HG02678 (cell line): ENCODE data around the gene KDM4C.
"Not testable (repeated sequence)": the region's sequence is repeated elsewhere in the genome, so short reads cannot be mapped to it uniquely, and the experiment has no call there.

ENCODE experiments used
- ATAC-seq: cut with Tn5 transposase; IDR thresholded peaks from one replicate; pipeline ENCODE4 v1.9.1; 2021; ENCODE audit warnings: mild to moderate bottlenecking, moderate library complexity; ENCODE audit not compliant: unreplicated experiment

The KDM4C gene

DNA sequence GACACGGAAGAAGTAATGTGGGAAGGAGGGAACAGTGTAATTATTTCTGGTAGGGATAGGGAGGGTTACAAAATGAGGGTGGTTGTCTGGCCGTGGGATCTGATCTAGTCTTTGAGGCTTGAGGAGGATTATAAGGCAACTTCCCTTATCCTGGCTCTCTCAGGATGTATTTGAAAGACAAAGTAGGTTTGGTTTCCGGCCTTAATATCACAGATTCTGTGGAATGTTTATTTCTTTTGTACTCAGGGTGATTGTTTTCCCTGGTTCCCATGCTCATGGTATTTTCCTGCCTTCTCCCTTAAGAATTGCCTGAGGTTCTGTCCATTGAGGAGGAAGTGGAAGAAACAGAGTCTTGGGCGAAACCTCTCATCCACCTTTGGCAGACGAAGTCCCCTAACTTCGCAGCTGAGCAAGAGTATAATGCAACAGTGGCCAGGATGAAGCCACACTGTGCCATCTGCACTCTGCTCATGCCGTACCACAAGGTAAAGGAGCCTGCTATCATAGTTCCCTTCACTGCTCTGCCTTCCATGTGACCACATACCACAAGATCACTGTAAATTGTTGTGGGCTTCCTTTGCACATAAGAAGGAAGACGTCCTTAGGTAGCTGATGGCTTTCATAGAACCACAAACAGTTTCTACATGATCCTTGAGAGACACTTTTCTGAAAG lies 253.8 kb downstream of the KDM4C start:
- ATAC-seq: no peak

DNA sequence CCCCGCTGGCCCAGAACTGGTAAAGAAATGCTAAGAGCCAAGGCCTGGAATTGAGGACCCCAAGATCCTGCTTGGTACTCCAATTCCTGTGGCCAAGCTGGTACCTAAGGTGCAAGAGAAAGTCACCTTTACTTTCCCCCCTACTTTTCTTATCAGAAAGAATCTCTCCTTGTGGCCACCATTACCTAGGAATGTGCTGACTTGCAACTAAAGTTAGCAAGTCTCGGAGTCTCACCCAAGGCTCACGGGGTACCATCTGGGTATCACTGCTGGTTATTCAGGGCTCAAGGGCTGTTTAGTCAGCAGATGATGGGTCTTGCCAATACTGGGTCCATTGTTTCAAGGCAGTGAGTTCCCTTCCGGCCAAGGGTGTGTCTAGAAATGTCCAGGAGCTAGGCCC lies 270.2 kb downstream of the KDM4C start:
- no peak for ATAC-seq

DNA sequence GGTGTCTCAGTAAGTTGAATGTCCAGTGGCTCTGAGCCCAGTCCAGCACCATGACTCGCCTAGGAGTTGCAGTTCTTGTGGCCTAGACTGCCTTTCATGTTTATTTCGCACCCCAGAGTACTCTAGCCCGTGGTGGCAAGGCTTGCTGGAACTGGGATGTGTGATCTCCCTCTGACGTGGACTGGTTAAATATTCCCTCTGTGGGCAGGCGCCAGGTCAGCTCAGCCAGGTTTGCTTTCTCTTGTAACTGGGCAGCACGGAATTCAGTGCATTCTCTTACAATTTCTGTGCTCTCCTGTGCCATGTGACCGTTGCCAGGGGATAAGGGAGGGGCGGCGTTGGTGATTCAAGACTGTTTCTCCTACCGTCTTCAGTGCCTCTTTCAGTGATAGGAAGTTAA lies 270.8 kb downstream of the KDM4C start:
- no peak for ATAC-seq

DNA sequence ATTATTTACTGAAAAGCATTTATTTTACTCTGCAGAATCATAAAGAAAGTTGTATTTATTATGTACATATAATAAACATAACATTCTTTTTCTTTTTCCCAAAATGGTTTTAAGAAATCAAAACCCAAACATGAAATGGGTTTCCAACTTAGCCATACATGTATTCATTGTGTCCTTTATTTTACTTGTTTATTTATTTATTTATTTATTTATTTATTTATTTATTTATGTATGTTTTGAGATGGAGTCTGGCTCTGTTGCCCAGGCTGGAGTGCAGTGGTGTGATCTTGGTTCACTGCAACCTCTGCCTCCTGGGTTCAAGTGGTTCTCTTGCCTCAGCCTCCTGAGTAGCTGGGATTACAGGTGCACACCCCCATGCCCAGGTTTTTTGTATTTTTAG lies 273.2 kb downstream of the KDM4C start:
- ATAC-seq: not testable (repeated sequence)

DNA sequence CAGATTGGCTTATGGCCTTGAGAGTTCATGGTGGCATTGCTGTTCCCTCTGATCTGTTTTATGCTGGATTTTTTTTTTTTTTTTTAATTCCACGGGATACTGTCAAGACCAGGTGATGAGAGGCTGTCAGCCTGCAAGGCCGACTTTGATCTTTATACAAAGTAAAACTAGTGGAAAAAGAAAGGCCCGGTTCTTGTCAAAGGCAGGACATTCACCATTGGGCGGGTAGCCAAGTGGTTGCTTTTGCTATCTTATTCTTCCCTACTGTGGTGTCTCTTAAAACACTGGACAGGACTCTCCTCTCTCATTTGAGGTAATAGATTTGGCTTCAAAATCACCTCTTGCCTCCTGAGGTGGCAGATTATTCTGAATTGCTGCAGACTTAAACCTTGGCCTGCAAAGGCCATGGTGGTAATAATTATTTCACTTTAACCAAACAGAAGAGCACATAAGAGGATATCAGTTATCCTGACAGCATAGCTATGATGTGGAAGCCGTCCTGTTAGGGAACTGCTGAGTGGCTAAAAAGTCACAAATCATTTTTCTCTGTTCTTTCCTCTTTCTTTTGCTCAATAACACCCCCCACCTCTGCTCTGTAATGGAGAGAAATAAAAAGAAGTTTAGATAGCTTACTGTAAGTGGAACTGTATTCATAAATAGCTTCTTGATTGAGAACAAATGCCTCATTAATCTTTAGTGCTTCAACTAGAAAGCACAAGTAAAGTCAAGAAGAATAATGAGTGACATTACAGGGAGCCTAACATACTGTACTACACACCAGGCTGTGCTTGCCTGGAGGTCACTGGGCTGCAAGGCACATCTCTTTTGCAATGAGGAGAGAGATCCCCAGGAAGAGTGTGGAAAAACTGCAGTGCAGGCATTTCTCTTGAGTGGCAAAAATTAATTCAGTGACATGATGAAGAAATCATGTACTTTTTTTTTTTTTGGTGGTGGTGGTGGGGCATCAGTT lies 275.6 kb downstream of the KDM4C start:
- no peak for ATAC-seq

DNA sequence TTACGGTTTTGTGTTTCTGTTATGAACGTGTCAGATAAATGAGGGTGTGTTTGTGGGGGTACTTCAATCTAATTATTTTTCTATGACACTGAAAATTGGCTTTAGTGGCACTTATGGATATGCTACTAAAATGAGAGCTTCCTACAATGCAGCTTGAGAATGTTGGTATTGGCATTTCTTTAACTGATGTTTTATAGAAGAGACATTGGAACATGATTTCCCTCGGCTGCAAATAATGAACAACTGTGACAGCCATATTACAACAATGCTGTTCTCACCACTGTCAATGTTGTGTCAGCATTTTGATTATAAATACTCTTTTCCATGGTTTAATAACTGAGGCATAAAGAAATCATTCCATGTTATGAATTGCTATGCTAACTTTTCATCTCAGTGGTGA lies 279.4 kb downstream of the KDM4C start:
- ATAC-seq: no peak

DNA sequence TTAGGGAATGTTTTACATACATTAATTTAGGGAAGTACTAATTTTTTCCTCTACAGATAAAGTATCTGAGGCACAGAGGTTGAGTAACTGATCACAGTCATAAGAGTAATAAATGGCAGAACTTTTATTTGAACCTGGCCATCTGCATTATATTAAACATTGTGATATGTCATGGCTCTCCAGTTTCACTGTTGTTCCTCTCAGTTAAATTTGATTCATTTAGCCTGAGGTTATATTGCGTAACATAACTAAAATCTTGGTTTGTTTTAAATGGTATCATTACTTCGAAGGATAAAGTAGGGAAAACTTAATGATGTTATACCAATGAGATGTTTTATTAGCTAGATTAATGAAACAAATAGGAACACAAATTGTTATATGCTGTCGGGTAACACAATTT lies 284.4 kb downstream of the KDM4C start:
- ATAC-seq: no peak

DNA sequence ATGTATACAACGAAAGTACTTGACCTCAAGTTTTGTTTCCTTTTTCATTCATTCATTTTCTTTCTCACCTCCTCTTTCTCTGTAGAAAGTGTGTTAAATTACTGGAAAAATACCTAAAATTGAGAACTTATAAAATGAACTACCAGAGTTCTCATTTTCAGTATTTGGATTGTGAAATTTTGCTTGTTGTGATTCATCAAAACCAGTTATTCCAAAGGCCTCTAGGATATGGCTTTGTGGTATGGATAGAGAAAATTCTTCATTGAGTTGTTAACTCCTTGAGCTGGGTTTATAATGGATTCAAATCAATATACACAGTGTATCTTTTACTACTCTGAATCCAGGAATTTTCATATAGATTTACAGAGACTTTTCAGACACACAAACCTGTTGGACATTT lies 287.6 kb downstream of the KDM4C start:
- ATAC-seq: no peak

DNA sequence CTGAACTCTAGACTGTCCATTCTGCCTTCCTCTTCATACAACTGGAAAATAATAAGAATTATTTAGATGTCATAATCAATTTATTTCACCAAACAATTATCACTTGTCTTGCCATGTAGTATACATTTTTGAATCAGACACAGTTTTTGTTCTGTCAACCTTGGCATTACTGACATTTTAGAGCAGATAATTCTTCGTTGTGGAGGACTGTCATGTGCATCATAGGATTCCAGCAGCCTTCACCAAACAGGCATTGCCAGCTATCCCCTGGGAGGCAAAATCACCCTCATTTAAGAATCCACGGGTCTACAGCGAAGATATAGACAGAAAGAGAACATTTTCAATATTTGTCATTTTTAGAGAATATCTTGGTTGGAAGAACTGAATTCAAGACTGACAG lies 293.9 kb downstream of the KDM4C start:
- ATAC-seq: no peak

DNA sequence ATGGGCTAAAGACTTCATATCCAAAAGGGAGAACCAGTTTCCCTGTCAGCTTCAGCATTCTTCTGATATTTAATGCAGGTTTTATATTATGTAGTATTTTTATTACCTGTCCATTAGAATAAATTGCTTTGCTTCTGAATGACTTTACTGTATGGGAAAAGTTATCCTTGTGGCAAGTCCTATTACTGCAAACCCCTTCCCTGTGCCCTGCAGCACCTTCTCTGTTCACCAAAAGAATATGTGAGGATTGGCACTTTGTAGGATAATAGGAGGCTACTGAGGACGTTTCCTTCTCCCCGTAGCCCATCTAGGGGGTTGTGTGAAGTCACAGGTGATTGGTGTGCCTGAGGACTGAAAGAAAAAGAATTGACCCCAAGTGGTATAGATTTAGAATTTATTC lies 296.1 kb downstream of the KDM4C start:
- ATAC-seq: no peak

DNA sequence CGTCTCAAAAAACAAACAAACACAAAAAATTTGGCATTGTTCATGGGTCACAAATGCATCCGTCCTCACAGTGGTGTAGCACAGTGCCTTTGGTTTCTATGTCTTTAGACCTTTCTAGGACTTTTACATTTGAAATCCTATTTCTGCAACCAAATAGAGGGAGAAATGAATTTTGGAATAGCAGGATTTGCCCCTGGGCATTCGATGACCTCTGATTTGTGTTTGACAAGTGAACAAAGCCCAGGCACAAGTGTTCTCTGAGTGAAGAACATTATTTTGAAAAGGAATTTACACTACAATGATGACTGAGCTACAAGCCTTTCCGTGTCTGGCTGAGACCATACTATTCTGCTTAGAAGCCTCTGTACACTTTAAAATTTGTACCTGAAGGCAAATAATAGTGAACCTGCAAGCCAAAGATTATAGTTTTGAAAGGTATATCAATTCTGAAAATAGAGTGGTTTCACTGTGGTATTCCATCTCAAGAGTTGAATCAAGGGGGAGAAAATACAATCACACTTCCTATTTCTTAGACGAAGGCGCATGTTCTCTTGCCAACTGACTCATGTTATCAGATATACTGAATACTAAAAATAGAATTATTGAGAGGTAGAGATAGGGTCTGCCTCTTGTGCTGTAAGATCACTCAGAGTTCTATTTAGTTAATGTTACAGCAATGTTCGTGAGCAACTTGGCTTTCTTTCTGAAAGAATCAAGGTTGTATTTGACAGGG lies 297.6 kb downstream of the KDM4C start:
- ATAC-seq: peak; percentile 60

DNA sequence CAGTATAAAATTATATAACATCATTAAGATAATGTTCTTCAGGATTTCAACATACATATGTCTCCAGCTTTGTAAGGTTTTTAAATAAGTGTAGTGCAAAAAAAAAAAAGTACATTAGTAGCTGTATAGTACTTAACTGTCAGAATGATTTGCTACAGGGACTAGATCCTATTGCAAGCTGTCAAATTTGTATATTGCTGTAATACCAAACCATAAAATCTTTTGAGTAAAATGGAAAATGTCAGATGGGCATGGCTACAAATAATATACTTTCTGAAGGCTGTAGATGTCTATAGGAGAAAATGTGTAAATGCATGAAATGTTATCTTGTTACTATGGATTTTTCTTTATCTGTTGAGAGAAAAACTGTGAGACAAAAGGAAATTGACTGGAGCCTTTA lies 298.5 kb downstream of the KDM4C start:
- ATAC-seq: no peak

DNA sequence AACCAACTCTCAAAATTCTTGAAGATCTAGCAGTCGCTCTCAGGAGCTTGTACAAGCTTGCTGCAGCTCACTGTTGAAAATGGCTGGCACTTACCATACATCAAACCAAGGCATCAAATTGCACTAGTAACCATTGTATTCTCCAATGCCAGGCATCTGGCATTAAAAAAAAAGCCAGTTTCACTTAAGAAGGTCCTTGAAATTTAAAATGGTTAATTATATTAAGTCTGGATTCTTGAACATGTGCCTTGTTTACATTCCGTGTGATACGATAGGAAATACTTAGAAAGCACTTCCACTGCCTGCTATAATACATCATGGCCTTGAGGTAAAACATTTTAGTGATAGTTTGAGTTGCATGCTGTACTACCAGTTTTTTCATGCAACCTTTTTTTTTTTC lies 300.7 kb downstream of the KDM4C start:
- no peak for ATAC-seq

DNA sequence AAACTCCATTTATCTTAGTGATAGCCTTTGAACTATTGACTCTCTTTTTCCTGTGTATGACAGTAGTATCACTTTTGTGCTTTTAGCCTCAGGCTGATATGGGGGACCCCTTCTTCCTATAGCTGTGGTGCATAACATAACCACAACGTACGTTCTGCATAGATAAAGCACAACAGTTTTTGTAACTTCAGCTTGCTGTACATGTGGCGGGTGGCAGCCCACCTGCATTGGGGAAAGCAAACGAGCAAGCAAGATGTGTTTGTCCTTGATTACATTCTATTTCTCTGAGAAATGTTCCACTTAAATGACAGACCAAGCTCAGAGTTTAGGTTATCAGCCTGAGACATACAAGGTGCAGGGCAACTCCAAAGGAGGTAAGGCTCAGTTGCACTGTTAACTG lies 309.4 kb downstream of the KDM4C start:
- no peak for ATAC-seq

DNA sequence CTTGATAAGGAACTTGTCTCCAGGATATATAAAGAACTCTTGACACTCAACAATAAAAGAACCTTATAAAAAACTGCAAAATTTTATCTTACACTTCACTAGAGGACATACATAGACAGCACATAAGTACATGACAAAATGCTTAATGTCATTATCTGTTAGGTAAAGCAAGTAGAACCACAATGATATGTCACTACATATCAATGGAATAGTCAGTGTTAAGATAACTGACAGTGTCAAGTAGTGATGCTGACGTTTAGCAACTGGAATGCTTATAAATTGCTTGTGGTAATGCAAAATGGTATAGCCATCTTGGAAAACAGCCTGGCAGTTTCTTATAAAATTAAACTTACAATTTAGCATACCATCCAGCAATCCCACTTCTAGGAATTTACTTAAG lies 314.1 kb downstream of the KDM4C start:
- ATAC-seq: no peak

DNA sequence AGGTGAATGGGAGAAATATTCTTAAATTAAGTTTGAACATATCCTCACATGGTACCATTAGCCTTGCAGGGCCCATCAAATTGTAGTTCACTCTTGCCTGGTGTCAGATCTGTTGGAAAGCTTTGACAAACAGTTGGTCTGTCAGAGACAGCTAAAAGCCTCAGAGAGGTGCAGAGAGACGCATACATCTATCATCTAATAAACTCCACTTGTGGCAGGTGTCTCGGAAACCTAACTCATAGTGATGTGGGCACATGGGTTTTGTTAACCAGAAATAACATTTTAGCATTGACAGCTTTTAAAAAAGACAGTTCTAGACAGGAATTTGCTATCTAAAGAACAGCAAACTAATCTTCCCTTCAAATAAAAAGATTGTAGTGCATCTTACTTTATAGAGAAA lies 315.9 kb downstream of the KDM4C start:
- ATAC-seq: no peak

DNA sequence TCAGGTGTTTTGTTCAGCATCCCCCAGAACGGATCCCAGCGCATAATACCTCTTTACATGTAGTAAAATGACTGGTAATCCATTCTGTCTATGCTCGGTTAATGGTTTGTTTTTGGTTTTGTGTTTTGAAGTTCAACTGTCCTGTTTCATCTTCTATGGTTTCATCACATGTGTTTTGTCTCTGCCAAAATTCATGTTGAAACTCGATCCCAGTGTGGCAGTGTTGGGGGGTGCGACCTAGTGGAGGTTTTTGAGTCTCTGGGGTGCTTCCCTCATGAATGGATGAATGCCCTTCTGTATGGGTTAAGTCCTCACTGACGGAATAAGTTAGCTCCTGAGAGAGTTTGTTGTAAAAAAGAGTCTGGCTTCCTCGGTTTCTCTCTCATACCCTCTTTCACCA lies 317.4 kb downstream of the KDM4C start:
- no peak for ATAC-seq

DNA sequence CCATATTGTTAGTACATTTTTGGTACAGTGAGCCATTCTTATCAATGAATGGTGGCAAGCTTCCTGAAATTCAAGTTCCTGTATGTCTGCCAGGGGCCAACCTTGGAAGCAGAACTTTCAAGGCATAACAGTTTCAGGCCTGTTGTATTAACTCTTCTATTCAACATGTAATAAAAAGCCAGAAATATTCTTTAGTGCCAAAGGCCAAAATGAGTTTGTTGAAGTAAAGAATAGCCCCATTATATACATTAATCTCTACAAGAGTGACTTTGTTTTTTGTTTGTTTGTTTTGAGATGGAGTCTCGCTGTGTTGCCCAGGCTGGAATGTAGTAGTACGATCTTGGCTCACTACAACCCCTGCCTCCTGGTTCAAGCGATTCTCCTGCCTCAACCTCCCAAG lies 321.3 kb downstream of the KDM4C start:
- ATAC-seq: no peak

DNA sequence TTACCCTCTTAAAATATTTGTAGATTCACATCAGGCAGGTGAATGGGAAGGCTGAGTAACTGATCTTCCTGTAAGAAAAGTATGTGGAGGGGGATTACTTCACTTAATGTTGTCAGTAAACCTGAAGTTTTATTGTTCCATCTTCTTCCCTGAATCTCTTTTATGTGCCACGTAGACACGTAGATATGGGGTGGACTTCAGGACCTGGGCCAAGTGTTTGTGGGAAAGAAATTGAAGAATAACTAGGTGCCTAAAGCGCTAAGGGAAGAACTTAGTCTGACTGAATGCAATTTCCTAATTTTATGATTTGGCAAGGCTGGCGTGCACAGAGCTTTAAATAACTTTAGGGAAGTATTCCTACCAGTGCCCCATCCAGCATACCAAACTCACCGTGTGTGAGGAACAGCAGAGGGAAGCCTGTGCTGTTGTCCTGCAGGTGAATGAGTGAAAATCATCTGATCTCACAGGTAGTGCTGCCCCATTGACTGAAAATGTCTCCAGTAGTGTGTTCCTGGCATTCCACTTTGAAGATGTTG lies 323.4 kb downstream of the KDM4C start:
- ATAC-seq: no peak

DNA sequence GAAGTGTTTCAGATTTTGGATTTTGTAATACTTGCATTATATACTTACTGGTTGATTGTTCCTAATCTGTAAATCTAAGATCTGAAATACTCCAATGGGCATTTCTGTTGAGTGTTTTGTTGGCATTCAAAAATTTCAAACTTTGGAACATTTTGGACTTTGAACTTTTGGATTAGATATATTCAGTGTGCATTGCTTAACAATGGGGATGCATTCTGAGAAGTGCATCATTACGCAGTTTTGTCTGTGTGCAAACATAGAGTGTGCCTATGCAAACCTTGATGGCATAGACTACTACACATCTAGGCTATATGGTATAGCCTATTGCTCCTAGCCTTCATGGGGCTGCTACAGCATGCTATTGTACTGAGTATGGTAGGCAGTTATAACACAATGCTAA lies 325.4 kb downstream of the KDM4C start:
- no peak for ATAC-seq

DNA sequence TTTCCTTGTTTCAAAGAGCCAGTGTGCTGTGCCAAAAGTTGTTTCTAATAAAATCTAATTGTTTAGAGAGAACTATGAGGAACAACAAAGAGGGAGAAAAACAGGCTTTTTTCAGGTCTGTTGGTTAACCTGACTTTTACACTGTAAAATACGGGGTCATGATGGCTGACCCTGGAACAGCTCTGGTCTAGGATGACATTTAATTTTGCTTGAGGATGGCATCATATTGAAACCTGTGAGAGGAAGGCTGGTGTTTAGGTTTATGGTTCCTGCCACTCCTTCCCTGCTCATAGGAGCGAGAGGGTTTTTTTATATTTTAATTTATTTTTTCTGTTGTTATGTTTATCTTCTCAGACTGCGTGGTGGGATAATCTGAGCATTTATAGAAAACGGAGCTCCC lies 327.6 kb downstream of the KDM4C start:
- ATAC-seq: no peak
